HEK293 (cell line): ENCODE data around the gene OR2D3.

Source experiments
- FEZF1 ChIP-seq: fragments of 450-650 bp; formaldehyde crosslinking; IDR thresholded peaks from 2 replicates; pipeline ENCODE4 v1.5.1; 2016; ENCODE audit warnings: missing biosample characterization, missing genetic modification characterization
- GFI1B ChIP-seq: fragments of 450-650 bp; formaldehyde crosslinking; IDR thresholded peaks from 2 replicates; pipeline ENCODE4 v1.5.1; 2016; ENCODE audit warnings: missing biosample characterization, missing genetic modification characterization
- KLF17 ChIP-seq: fragments of 450-650 bp; formaldehyde crosslinking; IDR thresholded peaks from 2 replicates; pipeline ENCODE4 v1.5.1; 2016; ENCODE audit warnings: missing biosample characterization, missing genetic modification characterization
- KLF8 ChIP-seq: fragments of 450-650 bp; formaldehyde crosslinking; IDR thresholded peaks from 2 replicates; pipeline ENCODE4 v1.5.1; 2016; ENCODE audit warnings: missing biosample characterization, missing genetic modification characterization
- PATZ1 ChIP-seq: fragments of 450-650 bp; formaldehyde crosslinking; IDR thresholded peaks from 2 replicates; pipeline ENCODE4 v1.5.1; 2016; ENCODE audit warnings: missing biosample characterization, missing genetic modification characterization
- PRDM6 ChIP-seq: fragments of 450-650 bp; formaldehyde crosslinking; IDR thresholded peaks from 2 replicates; pipeline ENCODE4 v1.5.1; 2017; ENCODE audit warnings: missing biosample characterization, missing genetic modification characterization
- RBAK ChIP-seq: fragments of 450-650 bp; formaldehyde crosslinking; IDR thresholded peaks from 2 replicates; pipeline ENCODE4 v1.5.1; 2016; ENCODE audit warnings: missing biosample characterization, missing genetic modification characterization
- TCF7L2 ChIP-seq: IDR thresholded peaks from 2 replicates; pipeline ENCODE4 v1.6.1; 2011; ENCODE audit warnings: low read depth, mild to moderate bottlenecking, inconsistent platforms, low read length, moderate library complexity, borderline replicate concordance
- ZNF112 ChIP-seq: fragments of 450-650 bp; formaldehyde crosslinking; IDR thresholded peaks from 2 replicates; pipeline ENCODE4 v1.5.0; 2017; ENCODE audit warnings: missing biosample characterization, missing genetic modification characterization
- ZNF155 ChIP-seq: fragments of 450-650 bp; formaldehyde crosslinking; IDR thresholded peaks from 2 replicates; pipeline ENCODE4 v1.5.1; 2016; ENCODE audit warnings: missing biosample characterization, missing genetic modification characterization
- ZNF175 ChIP-seq: fragments of 450-650 bp; formaldehyde crosslinking; IDR thresholded peaks from 2 replicates; pipeline ENCODE4 v1.5.1; 2016; ENCODE audit warnings: missing biosample characterization, missing genetic modification characterization
- ZNF24 ChIP-seq: fragments of 450-650 bp; formaldehyde crosslinking; IDR thresholded peaks from 2 replicates; pipeline ENCODE4 v1.5.1; 2016; ENCODE audit warnings: missing biosample characterization, missing genetic modification characterization
- ZNF248 ChIP-seq: fragments of 450-650 bp; formaldehyde crosslinking; IDR thresholded peaks from 2 replicates; pipeline ENCODE4 v1.5.1; 2017; ENCODE audit warnings: missing biosample characterization, missing genetic modification characterization
- ZNF335 ChIP-seq: fragments of 450-650 bp; formaldehyde crosslinking; conservative IDR thresholded peaks from 2 replicates; pipeline ENCODE4 v1.5.1; 2016; ENCODE audit warnings: missing biosample characterization, missing genetic modification characterization
- ZNF341 ChIP-seq: fragments of 450-650 bp; formaldehyde crosslinking; IDR thresholded peaks from 2 replicates; pipeline ENCODE4; 2016; ENCODE audit warnings: low read depth, missing biosample characterization, missing genetic modification characterization
- ZNF350 ChIP-seq: fragments of 450-650 bp; formaldehyde crosslinking; IDR thresholded peaks from 2 replicates; pipeline ENCODE4 v1.5.0; 2017; ENCODE audit warnings: missing biosample characterization, mild to moderate bottlenecking, missing genetic modification characterization
- ZNF416 ChIP-seq: fragments of 450-650 bp; formaldehyde crosslinking; IDR thresholded peaks from 2 replicates; pipeline ENCODE4 v1.5.1; 2016; ENCODE audit warnings: missing biosample characterization, missing genetic modification characterization
- ZNF449 ChIP-seq: fragments of 450-650 bp; formaldehyde crosslinking; IDR thresholded peaks from 2 replicates; pipeline ENCODE4 v1.5.1; 2017; ENCODE audit warnings: missing biosample characterization, mild to moderate bottlenecking, missing genetic modification characterization, moderate library complexity
- ZNF473 ChIP-seq: fragments of 450-650 bp; formaldehyde crosslinking; IDR thresholded peaks from 2 replicates; pipeline ENCODE4 v1.5.1; 2017; ENCODE audit warnings: missing biosample characterization, missing genetic modification characterization
- ZNF48 ChIP-seq: fragments of 450-650 bp; formaldehyde crosslinking; IDR thresholded peaks from 2 replicates; pipeline ENCODE4 v1.5.1; 2016; ENCODE audit warnings: missing biosample characterization, missing genetic modification characterization
- ZNF513 ChIP-seq: fragments of 450-650 bp; IDR thresholded peaks from 2 replicates; pipeline ENCODE4 v1.5.1; 2018; ENCODE audit warnings: missing biosample characterization, missing genetic modification characterization
- ZNF558 ChIP-seq: fragments of 450-650 bp; formaldehyde crosslinking; IDR thresholded peaks from 2 replicates; pipeline ENCODE4 v1.5.1; 2016; ENCODE audit warnings: missing biosample characterization, missing genetic modification characterization
- ZNF560 ChIP-seq: fragments of 450-650 bp; formaldehyde crosslinking; IDR thresholded peaks from 2 replicates; pipeline ENCODE4 v1.5.1; 2017; ENCODE audit warnings: missing biosample characterization, missing genetic modification characterization, borderline replicate concordance
- ZNF596 ChIP-seq: fragments of 450-650 bp; IDR thresholded peaks from 2 replicates; pipeline ENCODE4 v1.5.0; 2018; ENCODE audit warnings: missing biosample characterization, mild to moderate bottlenecking, missing genetic modification characterization, moderate library complexity
- ZNF610 ChIP-seq: fragments of 450-650 bp; formaldehyde crosslinking; IDR thresholded peaks from 2 replicates; pipeline ENCODE4 v1.5.1; 2016; ENCODE audit warnings: missing biosample characterization, missing genetic modification characterization, borderline replicate concordance
- ZNF830 ChIP-seq: fragments of 450-650 bp; IDR thresholded peaks from 2 replicates; pipeline ENCODE4 v1.5.0; 2018; ENCODE audit warnings: missing biosample characterization, missing genetic modification characterization, low read depth, mild to moderate bottlenecking, moderate library complexity
- ZSCAN4 ChIP-seq: fragments of 450-650 bp; formaldehyde crosslinking; IDR thresholded peaks from 2 replicates; pipeline ENCODE4 v1.5.1; 2017; ENCODE audit warnings: missing biosample characterization, missing genetic modification characterization

OR2D3 gene

GRCh38 chr11:6926208-6927029 is 5.6 kb downstream of the OR2D3 start, which contains the start of gene ZNF215 (continued):
- TF ChIP-seq PATZ1 (tag by site-specific recombination) (peak; percentile 78), ZNF48 (tag by site-specific recombination) (no peak), ZNF350 (tag by site-specific recombination) (no peak), ZNF341 (tag by site-specific recombination) (peak; percentile 40; the same call in 1 of the 2 replicates), ZNF560 (tag by site-specific recombination) (no peak), KLF8 (tag by site-specific recombination) (no peak), GFI1B (no peak), ZNF112 (tag by site-specific recombination) (no peak), KLF17 (tag by site-specific recombination) (no peak), ZNF830 (tag by site-specific recombination) (no peak), ZNF473 (no peak), ZNF610 (tag by site-specific recombination) (no peak), PRDM6 (tag by site-specific recombination) (no peak), ZNF513 (tag by site-specific recombination) (no peak), TCF7L2 (no peak), ZNF596 (tag by site-specific recombination) (no peak), ZNF335 (tag by site-specific recombination) (peak; percentile 57), ZNF155 (no peak), ZNF449 (tag by site-specific recombination) (no peak), ZNF175 (tag by site-specific recombination) (no peak), ZNF416 (tag by site-specific recombination) (no peak), ZNF248 (tag by site-specific recombination) (no peak), RBAK (no peak), ZNF558 (no peak), FEZF1 (tag by site-specific recombination) (no peak), ZNF24 (tag by site-specific recombination) (no peak), ZSCAN4 (no peak)
